Upper lobe of right lung (tissue), 1 donor: Measurements from ENCODE around the gene UQCC5. TPM values are rescaled to one million over a fixed set of nuclear protein-coding genes. Genes with fewer than 3 reads are reported as not detected.

Experiments
- ATAC-seq: fragments of 200-7000 bp; cut with Tn5 transposase; one replicate; pipeline ENCODE4 v1.9.1; 2020; ENCODE audit warnings: mild to moderate bottlenecking, moderate library complexity
- DNase-seq: peaks from one replicate; pipeline ENCODE4 v3.0.0-alpha.2; 2020
- H3K27ac ChIP-seq: fragments of 200-600 bp; one replicate; pipeline ENCODE4 v1.8.0; 2022
- H3K27me3 ChIP-seq: fragments of 200-600 bp; one replicate; pipeline ENCODE4 v1.8.0; 2022; ENCODE audit warnings: mild to moderate bottlenecking
- H3K36me3 ChIP-seq: fragments of 200-600 bp; one replicate; pipeline ENCODE4 v1.8.0; 2022
- H3K4me1 ChIP-seq: fragments of 200-600 bp; one replicate; pipeline ENCODE4 v1.8.0; 2022
- H3K4me3 ChIP-seq: fragments of 200-600 bp; one replicate; pipeline ENCODE4 v1.8.0; 2022; ENCODE audit warnings: mild to moderate bottlenecking
- H3K9me3 ChIP-seq: fragments of 200-600 bp; one replicate; pipeline ENCODE4 v1.8.0; 2022
- CTCF ChIP-seq: fragments of 200-600 bp; IDR thresholded peaks from one replicate; pipeline ENCODE4 v1.8.0; 2022; ENCODE audit warnings: antibody characterized with exemption
- intact Hi-C: fragments of 100-400 bp; cut with DNase I; formaldehyde crosslinking; loops from one replicate; pipeline ENCODE4 v1.11.0; 2022
- long read RNA-seq: library from polyadenylated mRNA; unstranded; transcript quantifications from one replicate; pipeline ENCODE4 v2.0.0, GENCODE V29; 2021
- total RNA-seq: library from RNA; stranded (reverse); fragmentation: NEBNext Ultra II Directional; extraction: Animal tissue kit (Norgen Biotek cat#: 25700); gene quantifications from one replicate; pipeline ENCODE4 v1.2.1, GENCODE V29; 2021
- donor health status: DM: no; HTN: yes; CAD: no; lungs with severe emphysema.

Gene UQCC5
- 16.6 TPM for total RNA-seq
- long read RNA-seq, transcript SMIM4-203 (2 exons, 1,770 nt): major isoform, 6 of 9 reads
- long read RNA-seq, partial matches to known transcripts: 0 of 9 reads
- long read RNA-seq, other reads (novel, unspliced or antisense): 2 of 9 reads

- intact Hi-C loops: no loop called here
- H3K4me1 ChIP-seq: peaks cover 51% of the 10 kb centered on the region
- H3K36me3 ChIP-seq: peaks cover 13% of the 10 kb centered on the region
- H3K9me3 ChIP-seq: no peaks in the 10 kb centered on the region
- TF ChIP-seq CTCF: peak; percentile 31
- ATAC-seq (peak; percentile 95), DNase-seq (peak; percentile 99)
- peak within 1 kb of the TSS; percentile 89 for H3K4me3 ChIP-seq
- H3K27ac ChIP-seq: peak within 1 kb of the TSS; percentile 93
- no peaks in the 10 kb centered on the region for H3K27me3 ChIP-seq
Measured at GRCh38 chr3:52536369-52537164, at the start of gene UQCC5. UQCC5 (plus strand) TSS chr3:52536605; CDS start chr3:52536756, 151 bp downstream.

- no peaks in the 10 kb centered on the region for H3K27me3 ChIP-seq
- no peak for TF ChIP-seq CTCF
- peak; percentile 61 for DNase-seq
- no peaks in the 10 kb centered on the region for H3K9me3 ChIP-seq
- intact Hi-C loops: no loop called here
- H3K4me1 ChIP-seq: peaks cover 36% of the 10 kb centered on the region
- H3K27ac ChIP-seq: no peak overlapping the region
- no peak for ATAC-seq
- H3K36me3 ChIP-seq: peaks cover 74% of the 10 kb centered on the region
- H3K4me3 ChIP-seq: no peak overlapping the region
Measured at GRCh38 chr3:52487050-52487787, 49.2 kb upstream of the UQCC5 start.

GRCh38 chr3:52487788-52488691 lies 48.4 kb upstream of the UQCC5 start:
- Histone ChIP-seq H3K4me1 (peaks cover 37% of the 10 kb centered on the region), H3K27me3 (no peaks in the 10 kb centered on the region), H3K9me3 (no peaks in the 10 kb centered on the region), H3K4me3 (no peak overlapping the region), H3K27ac (no peak overlapping the region), H3K36me3 (peaks cover 74% of the 10 kb centered on the region)
- intact Hi-C loops: no loop called here
- no peak for TF ChIP-seq CTCF
- DNase-seq (no peak), ATAC-seq (no peak)

- Histone ChIP-seq H3K36me3 (peaks cover 75% of the 10 kb centered on the region), H3K4me1 (peaks cover 38% of the 10 kb centered on the region)
- intact Hi-C loops: no loop called here
Measured at GRCh38 chr3:52488746-52489145, 47.7 kb upstream of the UQCC5 start.

More at GRCh38 chr3:52488746-52489145, 47.7 kb upstream of the UQCC5 start:
- Histone ChIP-seq H3K27me3 (no peaks in the 10 kb centered on the region), H3K27ac (no peak overlapping the region), H3K9me3 (no peaks in the 10 kb centered on the region), H3K4me3 (no peak overlapping the region)
- TF ChIP-seq CTCF: no peak
- DNase-seq (no peak), ATAC-seq (no peak)
